GM21786 (cell line): ENCODE data around the gene CEP63.

Experiments used
- ATAC-seq: cut with Tn5 transposase; IDR thresholded peaks from one replicate; pipeline ENCODE4 v1.9.1; 2021; ENCODE audit not compliant: unreplicated experiment

CEP63 gene

DNA sequence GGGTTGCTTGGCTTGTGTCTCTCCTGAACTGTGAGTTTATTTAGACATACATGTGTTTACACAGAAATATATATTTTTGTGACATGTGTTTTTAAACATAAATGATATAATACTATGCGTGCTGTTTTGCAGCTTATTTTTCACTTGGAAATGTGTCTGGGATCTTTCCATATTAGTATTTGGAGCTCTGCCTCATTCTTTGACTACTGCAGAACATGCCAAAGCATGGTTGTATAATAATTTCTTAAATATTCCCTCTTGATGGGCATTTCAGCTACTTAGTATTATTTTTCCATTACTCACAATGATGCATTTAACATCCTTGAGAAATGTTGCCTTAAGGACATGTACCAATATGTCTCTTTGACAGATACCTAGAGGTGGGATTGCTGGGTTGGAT is 19.5 kb upstream of the CEP63 start:
- ATAC-seq: no peak

DNA sequence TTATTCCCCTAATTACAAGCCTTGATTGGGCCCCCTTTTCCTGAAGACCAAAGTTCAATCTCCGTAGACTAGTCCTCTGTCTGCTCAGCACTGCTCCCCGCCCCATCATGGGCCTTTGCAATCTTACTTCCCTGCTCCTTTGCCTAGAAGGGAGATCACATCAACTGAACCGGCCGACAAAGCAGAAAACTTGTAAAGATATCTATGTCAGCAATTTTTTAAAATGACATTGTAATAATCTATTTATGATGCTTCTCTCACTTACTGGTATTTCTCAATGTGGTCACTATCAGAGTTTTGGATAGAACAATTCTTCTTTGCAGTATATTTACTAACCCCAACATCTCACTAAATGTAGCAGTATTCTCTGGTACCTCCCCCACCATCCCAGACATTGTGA is 17.3 kb upstream of the CEP63 start:
- ATAC-seq: no peak

DNA sequence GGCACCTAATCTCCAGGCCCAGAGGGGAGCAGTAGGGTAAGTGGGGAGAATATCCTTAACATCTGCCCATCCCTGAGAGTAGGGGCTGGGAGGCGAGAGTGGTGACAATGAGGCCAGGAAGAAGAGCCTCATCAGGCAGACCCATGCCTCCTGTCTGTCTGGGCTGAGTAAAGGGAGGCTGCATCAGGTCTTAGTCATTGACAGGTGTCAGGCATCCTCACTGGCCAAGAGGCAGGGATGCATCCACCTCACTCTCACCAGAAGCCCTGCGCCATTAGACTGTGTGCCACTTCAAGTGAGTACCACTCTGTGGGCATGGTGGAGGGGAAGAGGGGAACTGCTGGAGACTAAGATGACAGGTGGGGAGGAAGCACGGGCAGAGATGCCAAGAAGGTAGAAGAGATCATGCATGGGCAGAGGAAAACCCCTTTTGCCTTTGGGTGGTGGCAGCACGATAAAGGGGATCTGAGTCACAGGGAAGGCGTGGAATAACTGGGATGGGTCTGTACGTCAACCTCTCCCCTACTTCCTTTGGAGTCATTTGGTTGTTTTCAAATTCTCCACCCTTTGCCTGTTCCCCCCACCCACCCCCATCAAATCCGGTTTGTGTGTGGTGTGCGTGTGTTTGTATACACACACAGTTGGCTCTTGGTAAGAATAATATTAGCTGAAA is 14.2 kb upstream of the CEP63 start:
- ATAC-seq: no peak

DNA sequence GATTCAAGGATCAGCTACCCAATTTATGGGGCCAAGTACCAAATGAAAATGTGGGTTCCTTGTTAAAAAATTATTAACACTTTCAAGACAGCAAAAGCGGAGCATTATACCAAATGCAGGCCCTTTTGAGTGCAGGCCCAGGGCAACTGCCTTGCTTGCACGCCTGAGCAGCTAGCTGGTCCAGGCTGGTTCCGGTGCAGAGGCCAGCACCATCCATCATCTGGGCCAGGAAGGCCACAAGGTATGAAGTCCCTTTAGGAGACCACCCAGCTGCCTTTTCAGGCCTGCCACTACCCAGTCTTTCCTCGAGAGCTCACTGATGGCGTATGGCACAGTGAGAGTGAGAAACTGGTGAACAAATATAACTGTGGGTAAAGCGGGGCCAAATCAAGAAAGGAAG is 13.0 kb upstream of the CEP63 start:
- no peak for ATAC-seq

DNA sequence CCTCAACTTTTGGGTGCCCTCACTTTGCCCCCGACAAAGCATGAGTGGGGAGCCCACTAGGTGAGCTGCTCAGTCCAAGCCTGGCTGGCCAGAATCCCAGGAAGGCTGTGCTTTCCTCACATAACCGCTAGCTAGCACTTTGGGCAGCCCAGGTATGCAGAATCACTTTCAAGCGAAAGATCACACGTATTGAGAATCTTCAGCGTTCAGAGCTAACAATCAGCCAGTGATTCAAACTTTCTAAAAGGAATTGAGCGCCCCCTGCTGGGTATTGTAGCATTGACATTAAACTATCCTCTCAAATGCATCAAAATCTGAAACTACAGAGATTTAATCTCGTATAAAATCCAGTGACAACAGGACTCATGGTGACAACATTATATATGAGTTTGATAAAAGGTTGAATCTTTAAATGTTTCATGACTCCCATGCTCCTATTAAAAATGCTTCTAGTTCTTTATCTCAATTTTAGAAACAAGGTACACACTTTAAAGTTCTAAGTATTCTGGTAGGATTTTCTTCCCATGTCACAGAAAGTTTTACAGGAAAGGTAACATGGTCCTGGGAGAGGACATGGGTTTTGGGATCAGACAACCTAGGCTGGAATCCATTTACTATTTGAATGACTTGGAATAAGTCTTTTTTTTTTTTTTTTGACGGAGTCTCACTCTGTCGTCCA is 11.8 kb upstream of the CEP63 start:
- no peak for ATAC-seq

DNA sequence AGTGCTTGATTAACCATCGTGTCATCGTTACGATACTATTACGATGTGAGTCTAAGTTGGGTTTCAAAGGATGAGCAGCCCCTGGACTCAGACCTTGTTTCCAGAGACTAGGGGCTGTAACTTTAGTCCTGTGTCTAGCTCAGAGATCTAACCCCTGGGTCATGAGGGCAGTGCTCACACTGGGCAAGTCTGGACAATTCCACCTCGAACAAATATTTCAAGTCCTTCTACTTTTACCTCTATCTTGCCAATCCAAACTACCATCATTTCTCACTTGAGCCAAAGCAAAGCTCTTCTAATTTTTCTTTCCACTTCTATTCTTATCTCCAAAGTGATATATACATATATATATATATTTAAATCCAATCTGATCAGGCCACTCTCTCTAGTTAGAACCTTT is 10.9 kb upstream of the CEP63 start:
- ATAC-seq: no peak

DNA sequence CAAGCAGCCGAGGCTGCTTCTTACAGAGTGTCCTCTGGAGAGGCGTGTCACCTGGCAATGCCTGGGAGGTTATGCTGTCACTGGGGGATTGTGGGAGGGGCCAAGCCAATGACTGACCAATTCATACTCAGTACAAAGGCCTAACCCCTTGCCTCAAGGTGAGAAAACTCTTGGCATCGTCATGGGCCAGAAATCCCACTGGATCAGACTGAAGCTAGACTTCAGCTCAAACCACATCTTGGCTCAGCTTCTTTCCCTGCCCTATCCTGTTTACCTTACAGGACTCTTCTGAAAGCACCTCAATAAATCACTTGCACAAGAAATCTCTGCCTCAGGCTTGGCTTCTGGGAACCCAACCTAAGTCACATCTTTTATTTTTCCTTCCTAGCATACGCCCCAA is 9.6 kb upstream of the CEP63 start:
- ATAC-seq: no peak

DNA sequence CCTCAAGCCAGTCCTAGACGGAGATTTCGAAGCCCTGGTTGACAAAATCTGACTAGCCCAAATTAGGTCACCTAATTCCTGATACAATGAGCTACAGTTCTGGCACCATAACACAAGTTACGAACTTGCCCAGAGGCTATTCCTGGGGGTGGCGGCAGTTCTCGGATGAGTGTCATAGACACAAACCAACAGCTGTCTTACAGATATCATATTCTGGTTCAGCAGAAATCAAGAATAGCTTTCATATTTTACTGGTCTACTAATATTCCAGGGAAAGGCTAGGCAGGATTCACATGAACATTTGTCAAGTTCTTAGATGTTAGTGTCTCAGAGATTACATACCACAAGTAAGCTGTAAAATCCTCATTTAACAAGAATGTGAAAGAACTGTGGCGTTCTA is 8.9 kb upstream of the CEP63 start:
- no peak for ATAC-seq

DNA sequence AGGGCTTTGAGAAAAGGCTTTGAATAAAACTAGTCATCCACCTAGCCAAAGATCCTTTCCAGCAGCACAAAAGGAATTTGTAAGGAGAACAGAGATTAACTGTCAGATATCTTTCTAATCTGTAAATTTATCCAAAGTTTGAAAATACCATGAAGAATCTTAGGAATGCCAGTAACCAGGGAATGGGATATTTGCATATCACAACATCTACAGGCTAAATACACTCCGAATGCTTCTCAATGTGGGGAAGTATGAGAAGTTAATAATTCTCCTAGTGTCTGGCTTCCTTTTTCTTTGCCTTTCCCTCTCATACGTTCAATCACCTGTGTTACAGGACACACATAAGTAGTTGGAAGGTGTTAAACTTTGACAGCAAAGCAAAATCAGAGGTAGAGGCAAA is 7.9 kb upstream of the CEP63 start:
- no peak for ATAC-seq

DNA sequence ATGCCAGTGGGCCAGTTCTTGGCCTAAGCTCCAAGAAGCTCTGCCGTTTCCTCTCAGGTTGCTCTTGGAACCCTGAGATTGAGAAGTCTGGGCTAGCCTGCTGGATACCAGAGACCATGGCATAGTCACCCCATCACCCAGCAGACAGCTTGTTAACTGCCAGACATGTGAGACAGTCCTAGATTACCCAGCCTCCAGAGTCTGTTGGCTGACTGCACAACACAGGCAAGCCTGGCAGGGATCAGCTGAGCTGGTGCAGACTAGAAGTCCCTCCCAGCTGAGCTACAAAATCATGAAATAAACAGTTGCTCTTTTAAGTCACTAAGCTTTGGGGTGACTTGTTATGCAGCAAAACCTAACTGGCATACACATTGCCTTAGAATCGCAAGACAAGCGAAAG is 5.3 kb upstream of the CEP63 start:
- no peak for ATAC-seq

DNA sequence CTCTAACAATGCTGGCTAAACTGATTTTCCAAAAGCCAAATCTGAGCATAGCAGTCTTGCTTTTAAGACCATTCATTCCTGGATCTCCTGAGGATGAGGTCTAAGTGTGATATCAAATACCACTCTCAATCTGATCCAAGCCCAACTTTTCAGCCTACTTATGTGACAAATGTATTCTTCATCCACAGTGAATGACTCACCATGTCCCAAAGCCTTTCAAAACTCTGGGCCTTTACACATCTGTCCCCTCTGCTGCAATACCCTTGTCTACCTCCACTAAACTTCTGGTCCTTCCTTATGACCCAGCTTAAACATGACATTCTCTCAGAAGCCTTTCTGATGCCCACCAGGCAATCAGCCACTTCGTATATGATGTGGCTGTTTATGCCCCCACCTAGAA is 4.7 kb upstream of the CEP63 start:
- ATAC-seq: no peak

DNA sequence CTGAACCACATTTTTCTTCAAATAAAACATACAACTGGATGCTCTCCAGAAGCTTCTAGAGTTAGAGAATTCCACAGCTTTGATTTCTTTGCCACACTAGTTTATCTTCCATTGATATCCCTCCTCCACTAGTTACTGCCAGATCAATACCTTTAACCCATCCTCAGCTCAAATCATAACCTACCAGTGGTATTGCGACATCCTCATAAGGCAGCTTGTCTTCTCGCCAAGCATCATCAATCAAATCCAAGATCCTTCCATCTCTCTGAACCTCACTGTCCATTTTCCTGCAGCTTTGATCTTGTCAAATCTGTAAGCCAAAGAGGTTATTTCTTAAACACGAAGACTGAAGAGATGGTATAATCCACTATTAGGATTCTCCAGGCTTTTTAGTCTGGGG is 3.2 kb upstream of the CEP63 start:
- ATAC-seq: no peak

DNA sequence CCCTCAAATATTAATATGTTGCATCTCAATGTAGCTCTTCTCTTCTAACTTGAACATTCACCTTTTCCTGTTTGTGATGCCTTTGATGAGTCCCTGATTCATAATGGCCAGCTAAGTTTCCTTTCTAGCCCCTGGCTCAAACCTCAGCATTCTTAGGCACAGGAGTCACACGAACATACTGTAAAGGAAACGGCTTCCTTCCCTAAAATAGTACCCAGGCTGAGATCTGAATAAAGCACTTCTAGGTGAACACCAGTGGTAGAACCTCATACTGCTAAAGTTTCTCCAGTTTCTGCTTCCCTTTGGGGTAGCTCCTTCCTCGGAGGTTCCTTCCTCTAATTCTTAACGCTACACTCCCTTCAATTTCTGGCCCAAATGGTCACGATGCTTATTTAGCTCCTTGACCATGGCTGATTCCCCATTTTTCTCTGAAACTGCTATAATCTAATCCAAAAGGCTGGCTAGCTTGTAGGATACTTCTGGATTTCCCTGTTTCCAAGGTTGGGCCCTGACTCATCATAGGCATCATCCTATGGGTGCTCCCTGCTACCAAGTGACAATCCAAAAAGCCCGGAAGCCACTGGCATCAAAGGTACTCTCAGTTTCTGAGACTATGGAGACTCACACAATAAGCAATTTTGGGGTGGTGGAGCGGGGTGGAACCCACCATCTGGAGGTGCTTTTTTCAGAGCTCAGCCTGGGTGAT is 2.5 kb upstream of the CEP63 start:
- ATAC-seq: no peak

DNA sequence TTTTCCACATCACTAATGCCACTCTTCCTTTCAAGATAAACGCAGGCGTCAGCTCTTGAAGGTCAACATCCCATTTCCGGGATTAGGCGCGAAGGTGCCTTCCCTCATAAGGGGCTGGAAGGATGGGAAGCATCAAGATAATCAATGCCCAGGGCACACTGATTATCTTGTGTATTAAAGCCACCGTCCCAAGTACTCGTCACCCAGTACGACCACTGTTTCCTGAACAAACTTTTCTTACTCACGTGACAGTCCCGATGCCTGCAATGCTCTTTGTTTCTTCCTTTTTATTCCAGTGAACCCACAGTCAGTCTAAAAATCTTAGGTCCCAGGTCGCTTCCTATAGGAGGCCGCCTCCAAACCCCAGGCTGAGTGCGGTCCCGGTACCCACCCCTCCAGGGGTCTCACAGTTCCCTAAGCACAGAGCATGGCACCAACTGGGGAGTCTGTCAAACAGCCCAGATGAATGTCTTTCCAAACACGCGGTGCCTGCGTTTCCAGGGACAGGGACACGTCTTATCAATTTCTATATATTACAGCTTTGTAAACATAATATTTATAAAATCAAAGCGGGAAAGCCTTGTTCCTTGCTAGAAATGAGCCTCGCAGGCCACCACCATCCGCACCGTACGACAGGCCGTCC is 661 bp upstream of the CEP63 start:
- peak; percentile 7 for ATAC-seq

DNA sequence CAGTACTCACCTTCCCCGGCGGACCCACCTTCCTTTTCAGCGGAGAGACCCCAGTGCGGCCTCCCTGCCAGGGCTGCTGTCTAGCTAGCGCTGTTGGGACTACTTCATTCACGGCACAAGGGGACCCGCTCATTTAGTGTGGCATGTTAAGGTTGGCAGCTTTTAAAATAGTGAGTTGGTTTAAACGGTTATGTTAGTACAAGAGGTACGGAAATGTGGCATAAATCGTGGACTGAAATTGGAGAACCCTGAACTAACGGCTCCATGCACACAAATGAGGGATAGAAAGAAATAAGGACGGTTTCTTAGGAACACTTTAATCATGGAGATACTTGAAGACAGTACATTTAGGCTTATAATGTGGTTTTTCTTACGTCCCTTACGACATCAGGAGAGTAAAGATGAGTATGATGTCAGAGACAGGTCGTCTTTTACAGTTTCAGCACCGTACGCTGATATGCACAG is 752 bp downstream of the CEP63 start:
- no peak for ATAC-seq

DNA sequence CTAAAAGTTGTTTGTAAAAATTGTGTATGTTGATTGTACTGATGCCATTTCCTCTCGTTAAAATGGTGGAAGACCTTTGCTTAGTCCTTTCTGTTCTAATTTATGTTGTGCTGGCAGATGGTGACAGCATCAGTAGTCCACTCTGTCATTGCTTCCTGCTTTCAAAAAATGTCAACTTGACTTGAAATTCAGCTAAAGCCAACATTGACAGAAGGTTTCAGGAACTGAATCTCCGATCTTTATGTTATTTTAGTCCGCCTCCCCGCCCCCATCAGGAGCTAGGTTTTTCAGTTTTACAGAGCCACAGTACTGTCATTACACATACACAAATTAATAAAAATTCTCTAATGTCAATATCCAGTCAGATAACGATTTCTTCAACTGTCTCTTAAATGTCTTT is 1.5 kb downstream of the CEP63 start:
- peak; percentile 24 for ATAC-seq

DNA sequence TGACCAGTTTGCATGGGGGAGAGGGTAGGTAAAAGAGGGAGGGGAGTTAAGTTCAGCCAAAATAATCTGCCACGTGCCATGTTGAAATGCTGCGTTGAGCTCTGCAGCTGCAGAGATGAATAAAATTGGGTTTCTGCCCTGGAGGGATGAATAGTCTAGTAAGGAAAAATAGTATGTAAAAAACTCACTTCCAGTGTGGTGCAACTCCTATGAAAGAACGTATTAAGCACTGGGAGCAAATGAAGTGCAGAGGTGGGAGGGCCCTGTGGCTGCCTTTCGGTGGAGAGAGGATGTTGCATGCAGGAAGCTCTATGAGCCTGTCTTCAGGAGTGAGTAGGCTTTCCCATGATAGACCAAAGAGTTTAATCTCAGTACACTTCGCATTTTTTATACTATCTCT is 8.6 kb downstream of the CEP63 start:
- no peak for ATAC-seq

DNA sequence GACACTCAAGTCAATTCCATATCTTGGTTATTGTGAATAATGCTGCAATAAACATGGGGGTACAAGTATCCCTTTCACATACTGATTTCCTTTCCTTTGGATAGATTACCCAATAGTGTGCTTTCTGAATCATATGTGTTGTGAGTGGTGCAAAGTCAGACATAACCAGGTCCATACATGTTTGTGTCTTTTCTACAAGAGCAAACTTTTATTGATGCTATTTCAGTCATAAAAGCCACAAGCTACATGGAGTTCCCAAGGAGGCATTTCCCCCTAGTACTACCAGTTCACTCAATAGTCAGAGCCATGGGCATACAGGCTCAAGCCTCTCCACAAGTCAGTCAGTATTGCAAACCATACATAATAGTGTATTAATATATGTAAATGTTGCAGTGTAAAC is 10.1 kb downstream of the CEP63 start:
- no peak for ATAC-seq

DNA sequence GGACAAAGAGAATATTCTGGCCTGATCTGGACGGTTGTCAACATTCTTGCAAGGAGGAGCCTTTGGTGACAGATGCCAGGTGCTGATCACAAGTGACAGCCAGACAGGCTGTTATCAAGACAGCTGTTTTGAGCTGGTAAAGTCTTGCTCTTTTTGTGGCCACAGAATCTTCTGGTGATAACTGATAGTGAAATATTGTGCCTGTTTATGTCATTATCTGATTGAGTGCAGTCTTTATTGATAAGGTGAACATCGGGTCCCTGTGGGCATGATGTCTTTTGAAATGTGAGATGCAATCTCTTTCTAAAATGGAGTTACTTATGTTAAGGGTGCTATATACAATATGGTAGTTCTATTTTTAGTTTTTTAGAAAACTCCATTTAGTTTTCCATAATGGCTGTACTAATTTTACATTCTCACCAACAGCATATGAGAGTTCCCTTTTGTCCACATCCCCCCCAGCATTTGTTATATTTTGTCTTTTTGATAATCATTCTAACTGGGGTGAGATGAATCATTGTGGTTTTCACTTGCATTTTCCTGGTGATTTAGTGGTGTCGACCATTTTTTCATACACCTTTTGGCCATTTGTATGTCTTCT is 10.7 kb downstream of the CEP63 start:
- no peak for ATAC-seq

DNA sequence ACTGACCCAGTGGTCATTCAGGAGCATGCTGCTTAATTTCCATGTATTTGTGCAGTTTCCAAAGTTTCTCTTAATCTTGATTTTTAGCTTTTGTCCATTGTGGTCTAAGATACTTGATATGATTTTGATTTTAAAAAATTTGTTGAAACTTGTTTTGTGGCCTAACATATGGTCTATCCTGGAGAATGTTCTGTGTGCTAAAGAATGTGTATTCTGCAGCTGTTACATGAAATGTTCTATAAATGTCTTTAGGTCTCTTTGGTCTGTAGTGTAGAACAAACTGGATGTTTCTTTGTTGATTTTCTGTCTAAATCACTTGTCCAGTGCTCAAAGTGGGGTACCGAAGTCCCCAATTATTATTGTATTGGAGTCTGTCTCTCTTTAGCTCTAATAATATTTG is 17.4 kb downstream of the CEP63 start:
- ATAC-seq: no peak

DNA sequence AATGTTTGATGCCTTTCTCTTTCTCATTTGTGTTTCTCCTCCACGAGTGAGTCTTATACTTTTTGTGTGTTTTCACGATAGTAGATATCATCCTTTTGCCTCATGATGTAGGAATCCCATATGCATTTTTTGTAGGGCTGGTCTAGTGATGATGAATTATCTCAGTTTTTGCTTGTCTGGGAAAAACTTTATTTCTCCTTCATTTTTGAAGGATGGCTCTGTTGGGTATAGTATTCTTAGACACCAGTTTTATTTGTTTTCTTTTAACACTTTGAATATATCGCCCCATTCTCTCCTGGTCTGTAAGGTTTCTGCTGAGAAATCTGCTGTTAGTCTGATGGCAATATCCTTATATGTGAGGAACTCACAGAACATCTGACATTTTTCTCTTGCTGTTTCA is 18.3 kb downstream of the CEP63 start:
- no peak for ATAC-seq
